GM23338 (cell line): ENCODE measurements around the gene TFCP2. TPM values are rescaled to one million over a fixed set of nuclear protein-coding genes. Genes with fewer than 3 reads are reported as not detected.

Source experiments
- ATAC-seq: fragments of 200-7000 bp; cut with Tn5 transposase; 3 replicates; pipeline ENCODE4 v1.9.1; 2020
- DNase-seq: peaks from one replicate; pipeline ENCODE4 v3.0.0-alpha.2; 2015; ENCODE audit warnings: low spot score
- H2AFZ ChIP-seq: fragments of 200-600 bp; sonication (generic); 2 replicates; pipeline ENCODE4 v1.8.0; 2016; ENCODE audit warnings: antibody characterized with exemption, mild to moderate bottlenecking, moderate library complexity
- H3F3A ChIP-seq: fragments of 200-600 bp; sonication (generic); replicated peaks from 2 replicates; pipeline ENCODE4 v1.8.0; 2017; ENCODE audit warnings: antibody characterized with exemption, mixed run types, low read depth
- H3K27ac ChIP-seq: fragments of 200-600 bp; sonication (generic); 2 replicates; pipeline ENCODE4 v1.6.1; 2016; ENCODE audit warnings: low read depth
- H3K27me3 ChIP-seq: fragments of 200-600 bp; sonication (generic); 2 replicates; pipeline ENCODE4 v1.8.0; 2016; ENCODE audit warnings: mild to moderate bottlenecking, mixed run types, moderate library complexity; ENCODE audit not compliant: insufficient read depth
- H3K36me3 ChIP-seq: fragments of 200-600 bp; sonication (generic); 2 replicates; pipeline ENCODE4 v1.8.0; 2016; ENCODE audit warnings: mild to moderate bottlenecking; ENCODE audit not compliant: insufficient read depth
- H3K4me1 ChIP-seq: fragments of 200-600 bp; sonication (generic); 2 replicates; pipeline ENCODE4 v1.8.0; 2016; ENCODE audit warnings: mild to moderate bottlenecking, moderate library complexity; ENCODE audit not compliant: insufficient read depth
- H3K4me2 ChIP-seq: fragments of 200-600 bp; sonication (generic); 2 replicates; pipeline ENCODE4 v1.7.1; 2017; ENCODE audit warnings: mixed run types
- H3K4me3 ChIP-seq: fragments of 200-600 bp; sonication (generic); 2 replicates; pipeline ENCODE4 v1.6.1; 2016; ENCODE audit warnings: mixed run types
- H3K79me2 ChIP-seq: fragments of 200-600 bp; sonication (generic); replicated peaks from 2 replicates; pipeline ENCODE4 v1.8.0; 2017; ENCODE audit warnings: mild to moderate bottlenecking; ENCODE audit not compliant: insufficient read depth
- H3K9me2 ChIP-seq: fragments of 200-600 bp; sonication (generic); 2 replicates; pipeline ENCODE4 v1.8.0; 2017; ENCODE audit not compliant: insufficient read depth
- H4K20me1 ChIP-seq: fragments of 200-600 bp; sonication (generic); replicated peaks from 2 replicates; pipeline ENCODE4 v1.8.0; 2017; ENCODE audit warnings: mild to moderate bottlenecking; ENCODE audit not compliant: insufficient read depth
- H3K27ac Mint-ChIP-seq: 2 replicates; pipeline ENCODE4 v1.8.0; 2020; ENCODE audit warnings: inconsistent platforms, mild to moderate bottlenecking, moderate library complexity, mixed read lengths
- H3K27me3 Mint-ChIP-seq: 3 replicates; pipeline ENCODE4 v1.8.0; 2022; ENCODE audit warnings: low read depth, mild to moderate bottlenecking, moderate library complexity, mixed read lengths, inconsistent platforms; ENCODE audit not compliant: insufficient read depth, poor library complexity
- H3K36me3 Mint-ChIP-seq: 3 replicates; pipeline ENCODE4 v1.8.0; 2021; ENCODE audit warnings: low read depth, mild to moderate bottlenecking, inconsistent platforms, moderate library complexity, mixed read lengths
- H3K4me1 Mint-ChIP-seq: 3 replicates; pipeline ENCODE4 v1.8.0; 2020; ENCODE audit warnings: mild to moderate bottlenecking, inconsistent platforms, mixed read lengths
- H3K4me3 Mint-ChIP-seq: 3 replicates; pipeline ENCODE4 v1.8.0; 2021; ENCODE audit warnings: moderate library complexity, mild to moderate bottlenecking, inconsistent platforms, mixed read lengths
- H3K9me3 Mint-ChIP-seq: 3 replicates; pipeline ENCODE4 v1.8.0; 2020; ENCODE audit warnings: moderate library complexity, mild to moderate bottlenecking, inconsistent platforms, mixed read lengths
- CREB1 ChIP-seq: fragments of 250-450 bp; sonication (Bioruptor Pico); IDR thresholded peaks from 2 replicates; pipeline ENCODE4 v1.5.0; 2020; ENCODE audit warnings: low read depth, mild to moderate bottlenecking, moderate library complexity
- CTCF ChIP-seq, 2 experiments: fragments of 200-600 bp in 1 of 2; sonication (generic) in 1 of 2; conservative IDR thresholded peaks; 2 replicates each; pipeline versions ENCODE4 v1.5.1 to v1.6.1; 2016 to 2017; ENCODE audit warnings: antibody characterized with exemption in 2 of 2, low read depth in 2 of 2, mild to moderate bottlenecking in 2 of 2, moderate library complexity in 1 of 2
- ETS1 ChIP-seq: IDR thresholded peaks from 2 replicates; pipeline ENCODE4 v1.6.1; 2016; ENCODE audit warnings: antibody characterized with exemption
- EZH2 ChIP-seq: fragments of 200-600 bp; sonication (generic); IDR thresholded peaks from one replicate; pipeline ENCODE4 v1.8.0; 2017; ENCODE audit warnings: antibody characterized with exemption, mild to moderate bottlenecking, low read depth; ENCODE audit not compliant: unreplicated experiment
- EZH2phosphoT487 ChIP-seq: fragments of 200-600 bp; sonication (generic); IDR thresholded peaks from one replicate; pipeline ENCODE4 v1.8.1; 2018; ENCODE audit warnings: antibody characterized with exemption; ENCODE audit not compliant: unreplicated experiment
- JUNB ChIP-seq: IDR thresholded peaks from one replicate; pipeline ENCODE4 v1.6.1; 2016; ENCODE audit warnings: antibody characterized with exemption; ENCODE audit not compliant: unreplicated experiment
- NANOG ChIP-seq: IDR thresholded peaks from 2 replicates; pipeline ENCODE4 v1.6.1; 2016; ENCODE audit warnings: antibody characterized with exemption, borderline replicate concordance
- POLR2AphosphoS5 ChIP-seq: IDR thresholded peaks from 2 replicates; pipeline ENCODE4 v1.6.1; 2016; ENCODE audit warnings: antibody characterized with exemption, low read depth
- REST ChIP-seq: IDR thresholded peaks from one replicate; pipeline ENCODE4 v1.6.1; 2018; ENCODE audit warnings: antibody characterized with exemption; ENCODE audit not compliant: unreplicated experiment
- STAT1 ChIP-seq: IDR thresholded peaks from one replicate; pipeline ENCODE4 v1.6.1; 2016; ENCODE audit warnings: antibody characterized with exemption; ENCODE audit not compliant: unreplicated experiment
- ZNF114 ChIP-seq: fragments of 250-450 bp; sonication (Bioruptor Pico); IDR thresholded peaks from 2 replicates; pipeline ENCODE4 v1.5.0; 2020; ENCODE audit warnings: mild to moderate bottlenecking, moderate library complexity
- ZNF331 ChIP-seq: fragments of 250-450 bp; sonication (Bioruptor Pico); IDR thresholded peaks from 2 replicates; pipeline ENCODE4 v1.5.0; 2020; ENCODE audit warnings: low read depth, mild to moderate bottlenecking, moderate library complexity
- ZNF462 ChIP-seq: fragments of 250-450 bp; sonication (Bioruptor Pico); IDR thresholded peaks from 2 replicates; pipeline ENCODE4 v1.5.0; 2020; ENCODE audit warnings: mild to moderate bottlenecking, moderate library complexity
- polyA plus RNA-seq: library from polyadenylated mRNA; unstranded; fragments of >200 nt; fragmentation: Nextera tagmentation; extraction: Ambion mirVana; gene quantifications from 2 replicates; pipeline ENCODE4 v1.2.1, GENCODE V29; 2016
- total RNA-seq: library from RNA; depleted of rRNA; stranded (reverse); fragments of >200 nt; shearing (Covaris generic); gene quantifications from 2 replicates; pipeline ENCODE4 v1.2.3, GENCODE V29; 2014

Gene TFCP2
- total and polyA plus RNA-seq, 2 experiments from 2014 or later: 15.2 to 30.5 TPM

- Mint-ChIP-seq H3K9me3 (no peaks in the 10 kb centered on the region), H3K4me3 (no peak overlapping the region), H3K4me1 (peaks cover 9% of the 10 kb centered on the region), H3K36me3 (no peaks in the 10 kb centered on the region; the same call in 2 of the 3 replicates), H3K27ac (no peak overlapping the region), H3K27me3 (no peaks in the 10 kb centered on the region)
- no peak overlapping the region for H3K27ac ChIP-seq
- no peaks in the 10 kb centered on the region for H4K20me1 ChIP-seq
- no peak overlapping the region for H3K4me2 ChIP-seq
- H3F3A ChIP-seq: no peaks in the 10 kb centered on the region
- H3K36me3 ChIP-seq: no peaks in the 10 kb centered on the region
- H3K9me2 ChIP-seq: no peaks in the 10 kb centered on the region
- ATAC-seq: no peak
- H3K79me2 ChIP-seq: no peaks in the 10 kb centered on the region
- H2AFZ ChIP-seq: no peak overlapping the region
- no peak for DNase-seq
- no peaks in the 10 kb centered on the region for H3K4me1 ChIP-seq
- H3K4me3 ChIP-seq: no peak overlapping the region
- TF ChIP-seq CREB1 (CRISPR knock-in tag): no peak
- TF ChIP-seq REST: no peak
- no peak for TF ChIP-seq POLR2AphosphoS5
- no peak for TF ChIP-seq EZH2
- TF ChIP-seq ZNF114: no peak
- no peak for TF ChIP-seq ETS1
- no peak for TF ChIP-seq CTCF (conservative IDR thresholded peaks at IDR 0.05; ENCODE audit: low read depth in 2 of 2)
- TF ChIP-seq NANOG: no peak
- TF ChIP-seq STAT1: no peak
- no peak for TF ChIP-seq JUNB
- no peak for TF ChIP-seq ZNF331 (CRISPR knock-in tag)
- TF ChIP-seq EZH2phosphoT487: no peak
- TF ChIP-seq ZNF462 (CRISPR knock-in tag): no peak
- H3K27me3 ChIP-seq: no peaks in the 10 kb centered on the region
These were observed 16.9 kb upstream of the TFCP2 start for GRCh38 chr12:51189790-51190355.
